Measurements from ENCODE around the gene NOS2. TPM values are rescaled to one million over a fixed set of nuclear protein-coding genes. Genes with fewer than 3 reads are reported as not detected.
"Not testable (repeated sequence)": the region's sequence is repeated elsewhere in the genome, so short reads cannot be mapped to it uniquely, and the experiment has no call there.

Gene NOS2
- total RNA-seq, 1 donor from 2014 or later, result 0.09 TPM

- H2AFZ ChIP-seq (ENCODE audit: low read depth, low read length); H3K36me3 ChIP-seq (ENCODE audit: insufficient read depth, low read length); H3K27me3 ChIP-seq (ENCODE audit: insufficient read depth, low read length); H3K4me2 ChIP-seq (ENCODE audit: low read length); H4K20me1 ChIP-seq (ENCODE audit: insufficient read depth, low read length); H3K79me2 ChIP-seq (ENCODE audit: insufficient read depth, low read length); H3K9me3 Mint-ChIP-seq (ENCODE audit: unreplicated experiment); FAIRE-seq; H3K27ac ChIP-seq (ENCODE audit: low read depth, low read length); DNase-seq (ENCODE audit: low read depth); H3K9ac ChIP-seq (ENCODE audit: low read length); H3K9me3 ChIP-seq (ENCODE audit: insufficient read depth, low read depth, low read length); H3K36me3 Mint-ChIP-seq (ENCODE audit: low read depth, unreplicated experiment); H3K4me3 ChIP-seq (ENCODE audit: insufficient read depth, low read depth, low read length); H3K4me3 Mint-ChIP-seq (ENCODE audit: unreplicated experiment); H3K27ac Mint-ChIP-seq (ENCODE audit: unreplicated experiment); H3K27me3 Mint-ChIP-seq (ENCODE audit: low read depth, unreplicated experiment); H3K4me1 Mint-ChIP-seq (ENCODE audit: low read depth, unreplicated experiment); H3K4me1 ChIP-seq (ENCODE audit: insufficient read depth, low read length): not testable (repeated sequence)
These were observed 28.9 kb upstream of the NOS2 start for GRCh38 chr17:27829143-27829711.

- Histone ChIP-seq H3K79me2 (ENCODE audit: insufficient read depth, low read length) (no peaks in the 10 kb centered on the region), H3K36me3 (ENCODE audit: insufficient read depth, low read length) (no peaks in the 10 kb centered on the region), H3K9me3 (ENCODE audit: insufficient read depth, low read depth, low read length) (no peaks in the 10 kb centered on the region), H3K9ac (ENCODE audit: low read length) (no peak overlapping the region), H3K4me1 (ENCODE audit: insufficient read depth, low read length) (no peaks in the 10 kb centered on the region), H3K4me3 (ENCODE audit: insufficient read depth, low read depth, low read length) (no peak overlapping the region), H3K4me2 (ENCODE audit: low read length) (no peak overlapping the region), H2AFZ (ENCODE audit: low read depth, low read length) (no peak overlapping the region), H4K20me1 (ENCODE audit: insufficient read depth, low read length) (no peaks in the 10 kb centered on the region), H3K27ac (ENCODE audit: low read depth, low read length) (no peak overlapping the region), H3K27me3 (ENCODE audit: insufficient read depth, low read length) (no peaks in the 10 kb centered on the region)
- Mint-ChIP-seq H3K27ac (ENCODE audit: unreplicated experiment) (no peak overlapping the region), H3K4me1 (ENCODE audit: low read depth, unreplicated experiment) (no peaks in the 10 kb centered on the region), H3K27me3 (ENCODE audit: low read depth, unreplicated experiment) (peaks cover 5% of the 10 kb centered on the region), H3K4me3 (ENCODE audit: unreplicated experiment) (no peak overlapping the region), H3K36me3 (ENCODE audit: low read depth, unreplicated experiment) (peaks cover 5% of the 10 kb centered on the region), H3K9me3 (ENCODE audit: unreplicated experiment) (peaks cover 16% of the 10 kb centered on the region)
- TF ChIP-seq EZH2 (IDR thresholded peaks at IDR 0.05; ENCODE audit: insufficient read depth, low read length) (no peak), CTCF (IDR thresholded peaks at IDR 0.05; ENCODE audit: insufficient read depth, low read depth, low read length) (no peak)
- no peak for DNase-seq (ENCODE audit: low read depth)
- FAIRE-seq, result no peak
These were observed 25.1 kb upstream of the NOS2 start for GRCh38 chr17:27825459-27825858.

- H3K9me3 Mint-ChIP-seq (ENCODE audit: unreplicated experiment), result peaks cover 16% of the 10 kb centered on the region
- TF ChIP-seq CTCF (IDR thresholded peaks at IDR 0.05; ENCODE audit: insufficient read depth, low read depth, low read length), result no peak
- Histone ChIP-seq H2AFZ (ENCODE audit: low read depth, low read length) (no peak overlapping the region), H3K27ac (ENCODE audit: low read depth, low read length) (no peak overlapping the region), H4K20me1 (ENCODE audit: insufficient read depth, low read length) (no peaks in the 10 kb centered on the region), H3K4me2 (ENCODE audit: low read length) (no peak overlapping the region), H3K79me2 (ENCODE audit: insufficient read depth, low read length) (no peaks in the 10 kb centered on the region), H3K9ac (ENCODE audit: low read length) (no peak overlapping the region), H3K4me3 (ENCODE audit: insufficient read depth, low read depth, low read length) (no peak overlapping the region), H3K4me1 (ENCODE audit: insufficient read depth, low read length) (no peaks in the 10 kb centered on the region), H3K27me3 (ENCODE audit: insufficient read depth, low read length) (no peaks in the 10 kb centered on the region), H3K36me3 (ENCODE audit: insufficient read depth, low read length) (no peaks in the 10 kb centered on the region), H3K9me3 (ENCODE audit: insufficient read depth, low read depth, low read length) (no peaks in the 10 kb centered on the region)
- H3K27ac Mint-ChIP-seq (ENCODE audit: unreplicated experiment), result no peak overlapping the region
- H3K27me3 Mint-ChIP-seq (ENCODE audit: low read depth, unreplicated experiment), result peaks cover 5% of the 10 kb centered on the region
- no peak for DNase-seq (ENCODE audit: low read depth)
- H3K36me3 Mint-ChIP-seq (ENCODE audit: low read depth, unreplicated experiment), result peaks cover 5% of the 10 kb centered on the region
- H3K4me1 Mint-ChIP-seq (ENCODE audit: low read depth, unreplicated experiment), result no peaks in the 10 kb centered on the region
- FAIRE-seq, result no peak
- no peak overlapping the region for H3K4me3 Mint-ChIP-seq (ENCODE audit: unreplicated experiment)
These were observed 24.4 kb upstream of the NOS2 start for GRCh38 chr17:27824745-27825144.
